SIG-M5 treated with dmso at 0.1 percent for 504 hours (cell line): ENCODE measurements around the gene OLIG3.

Experiments used
- DNase-seq: peaks from one replicate; lab custom pipeline; 2025; ENCODE audit not compliant: unreplicated experiment; lab: John Stamatoyannopoulos, UW

Gene OLIG3

GRCh38 chr6:137494281-137494987 is at the start of gene OLIG3:
Gene OLIG3 (minus strand): TSS chr6:137494394. CDS start chr6:137494170, 224 bp downstream.
- DNase-seq: no peak

- no peak for DNase-seq
Observed at GRCh38 chr6:137543114-137543513, 48.9 kb upstream of the OLIG3 start.

- DNase-seq: no peak
Observed at GRCh38 chr6:137542713-137543112, 48.5 kb upstream of the OLIG3 start.

- no peak for DNase-seq
Observed at GRCh38 chr6:137541534-137542063, 47.4 kb upstream of the OLIG3 start.

- DNase-seq: no peak
Observed at GRCh38 chr6:137536104-137536773, 42.0 kb upstream of the OLIG3 start.

GRCh38 chr6:137531376-137532092 is 37.3 kb upstream of the OLIG3 start:
- no peak for DNase-seq

- no peak for DNase-seq
Observed at GRCh38 chr6:137530404-137530803, 36.2 kb upstream of the OLIG3 start.

- no peak for DNase-seq
Observed at GRCh38 chr6:137522831-137523230, 28.6 kb upstream of the OLIG3 start.

GRCh38 chr6:137522198-137522798 is 28.1 kb upstream of the OLIG3 start:
- peak; percentile 64 for DNase-seq

GRCh38 chr6:137520520-137520919 is 26.3 kb upstream of the OLIG3 start:
- no peak for DNase-seq

- no peak for DNase-seq
Observed at GRCh38 chr6:137519629-137520176, 25.5 kb upstream of the OLIG3 start.

GRCh38 chr6:137518386-137518983 is 24.3 kb upstream of the OLIG3 start:
- no peak for DNase-seq

GRCh38 chr6:137514418-137514817 is 20.2 kb upstream of the OLIG3 start:
- no peak for DNase-seq

GRCh38 chr6:137512757-137513605 is 18.8 kb upstream of the OLIG3 start:
- no peak for DNase-seq

- DNase-seq: no peak
Observed at GRCh38 chr6:137510923-137511322, 16.7 kb upstream of the OLIG3 start.

- no peak for DNase-seq
Observed at GRCh38 chr6:137498481-137499190, 4.4 kb upstream of the OLIG3 start.

GRCh38 chr6:137497721-137498463 is 3.7 kb upstream of the OLIG3 start:
- no peak for DNase-seq
